ENCODE results near the gene ACTL8.

ACTL8 gene

DNA sequence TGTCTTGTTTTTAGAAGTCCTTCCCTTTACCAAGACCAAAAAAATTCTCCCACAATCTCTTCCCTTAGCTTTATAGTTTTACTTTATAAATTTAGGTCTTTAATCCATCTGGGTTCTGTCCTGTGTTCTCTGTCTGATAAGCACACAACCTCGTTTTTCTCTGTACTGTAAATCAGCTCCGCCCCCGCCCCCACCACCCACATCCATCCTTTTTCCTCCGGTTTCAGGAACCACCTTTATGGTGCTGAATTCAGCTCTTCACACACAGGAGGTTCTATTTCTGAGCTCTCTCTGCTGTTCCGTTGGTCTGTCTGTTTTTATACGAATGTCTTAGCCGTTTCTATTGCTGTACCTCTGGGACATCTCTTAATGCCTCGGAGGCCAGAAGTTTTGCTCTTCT lies 44.5 kb downstream of the ACTL8 start:
- H3K4me1 ChIP-seq (ENCODE audit: control insufficient read depth, insufficient read depth, low read length): no peaks in the 10 kb centered on the region
- H3K27me3 ChIP-seq (ENCODE audit: control insufficient read depth, insufficient read depth, low read length): no peaks in the 10 kb centered on the region

DNA sequence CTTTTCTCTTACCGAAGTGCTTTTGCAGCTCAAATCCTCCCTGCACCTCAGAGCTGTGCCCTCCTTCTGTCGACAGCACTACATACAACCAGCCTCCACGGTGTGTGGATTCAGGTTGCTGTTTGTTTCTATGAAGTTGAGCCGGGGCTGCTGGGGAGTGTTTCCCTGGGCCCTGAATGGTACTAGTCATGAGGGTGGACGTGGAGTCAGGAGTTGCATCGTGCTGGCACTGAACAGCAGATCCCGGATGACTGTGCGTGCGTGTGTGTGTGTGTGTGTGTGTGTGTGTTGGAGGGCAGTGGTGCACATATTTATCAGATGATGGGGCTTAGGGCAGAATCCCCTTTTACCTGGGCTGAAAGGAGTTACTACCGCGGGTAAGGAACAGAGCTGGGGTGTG lies 47.0 kb downstream of the ACTL8 start:
- Histone ChIP-seq H3K36me3 (ENCODE audit: control insufficient read depth, insufficient read depth, low read length) (no peaks in the 10 kb centered on the region), H3K27me3 (ENCODE audit: control insufficient read depth, insufficient read depth, low read length) (no peaks in the 10 kb centered on the region), H3K9ac (ENCODE audit: low read length) (no peak overlapping the region), H3K4me3 (ENCODE audit: low read length) (no peak overlapping the region), H3K27ac (ENCODE audit: low read depth, low read length) (no peak overlapping the region), H3K4me1 (ENCODE audit: control insufficient read depth, insufficient read depth, low read length) (no peaks in the 10 kb centered on the region)

More for the DNA sequence above, 44.5 kb downstream of the ACTL8 start:
- Histone ChIP-seq H3K36me3 (ENCODE audit: control insufficient read depth, insufficient read depth, low read length) (no peaks in the 10 kb centered on the region), H3K9ac (ENCODE audit: low read length) (no peak overlapping the region), H3K27ac (ENCODE audit: low read depth, low read length) (no peak overlapping the region), H3K4me3 (ENCODE audit: low read length) (no peak overlapping the region)

DNA sequence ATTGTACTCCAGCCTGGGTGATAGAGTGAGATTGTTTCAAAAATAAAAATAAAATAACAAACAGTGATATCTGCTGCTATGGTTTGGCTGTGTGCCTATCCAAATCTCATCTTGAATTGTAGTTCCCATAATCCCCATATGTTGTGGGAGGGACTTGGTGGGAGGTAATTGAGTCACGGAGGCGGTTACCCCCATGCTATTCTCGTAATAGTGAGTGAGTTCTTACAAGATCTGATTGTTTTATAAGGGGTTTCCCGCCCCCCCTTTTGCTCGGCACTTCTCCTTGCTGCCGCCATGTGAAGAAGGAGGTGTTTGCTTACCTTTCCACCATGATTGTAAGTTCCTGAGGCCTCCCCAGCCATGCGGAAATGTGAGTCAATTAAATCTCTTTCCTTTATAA lies 47.8 kb downstream of the ACTL8 start:
- no peaks in the 10 kb centered on the region for H3K36me3 ChIP-seq (ENCODE audit: control insufficient read depth, insufficient read depth, low read length)
- H3K27ac ChIP-seq (ENCODE audit: low read depth, low read length): no peak overlapping the region
- H3K4me1 ChIP-seq (ENCODE audit: control insufficient read depth, insufficient read depth, low read length): no peaks in the 10 kb centered on the region
- no peak overlapping the region for H3K9ac ChIP-seq (ENCODE audit: low read length)
- no peaks in the 10 kb centered on the region for H3K27me3 ChIP-seq (ENCODE audit: control insufficient read depth, insufficient read depth, low read length)
- H3K4me3 ChIP-seq (ENCODE audit: low read length): no peak overlapping the region

GRCh38 chr1:17805869-17806684 lies 50.9 kb downstream of the ACTL8 start:
- H3K4me3 ChIP-seq (ENCODE audit: low read length): no peak overlapping the region
- no peaks in the 10 kb centered on the region for H3K27me3 ChIP-seq (ENCODE audit: control insufficient read depth, insufficient read depth, low read length)
- no peaks in the 10 kb centered on the region for H3K4me1 ChIP-seq (ENCODE audit: control insufficient read depth, insufficient read depth, low read length)
- no peaks in the 10 kb centered on the region for H3K36me3 ChIP-seq (ENCODE audit: control insufficient read depth, insufficient read depth, low read length)
- H3K27ac ChIP-seq (ENCODE audit: low read depth, low read length): no peak overlapping the region
- H3K9ac ChIP-seq (ENCODE audit: low read length): no peak overlapping the region

DNA sequence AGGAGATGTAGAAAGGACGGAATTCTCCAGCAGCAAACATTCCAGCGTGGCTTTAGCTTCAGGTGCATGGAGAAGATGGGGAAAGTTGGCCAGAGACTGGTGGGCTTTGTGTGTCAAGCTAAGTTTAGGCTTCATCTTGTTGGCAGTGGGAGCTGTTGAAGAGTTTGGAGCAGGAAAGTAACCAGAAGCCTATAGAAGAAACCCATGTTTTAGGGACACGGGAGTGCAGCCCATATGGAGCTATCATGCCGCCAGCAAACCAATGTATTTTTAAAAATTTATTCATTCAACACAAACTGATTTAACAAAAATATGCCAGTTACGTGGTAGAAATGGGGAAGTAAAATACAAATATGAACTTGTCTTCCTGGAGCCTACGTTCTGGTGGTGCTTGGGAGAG lies 53.7 kb downstream of the ACTL8 start:
- Histone ChIP-seq H3K36me3 (ENCODE audit: control insufficient read depth, insufficient read depth, low read length) (no peaks in the 10 kb centered on the region), H3K27me3 (ENCODE audit: control insufficient read depth, insufficient read depth, low read length) (no peaks in the 10 kb centered on the region), H3K27ac (ENCODE audit: low read depth, low read length) (no peak overlapping the region), H3K4me1 (ENCODE audit: control insufficient read depth, insufficient read depth, low read length) (no peaks in the 10 kb centered on the region), H3K9ac (ENCODE audit: low read length) (no peak overlapping the region), H3K4me3 (ENCODE audit: low read length) (no peak overlapping the region)

DNA sequence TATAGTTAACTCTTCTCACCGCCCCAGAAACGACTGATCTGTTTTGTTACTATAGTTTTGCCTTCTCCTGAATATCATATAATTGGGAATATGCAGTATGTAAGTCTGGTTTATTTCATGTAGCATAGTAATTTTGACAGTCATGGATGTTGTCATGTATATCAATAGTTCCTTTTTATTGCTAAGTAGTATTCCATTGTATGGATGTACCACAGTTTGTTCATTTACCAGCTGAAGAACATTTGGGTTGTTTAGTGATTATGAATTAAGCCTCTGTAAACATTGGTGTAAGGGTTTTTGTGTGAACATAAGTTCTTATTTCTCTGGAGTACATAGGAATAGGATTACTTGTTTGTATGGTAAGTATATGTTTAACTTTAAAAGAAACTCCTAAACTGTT lies 55.5 kb downstream of the ACTL8 start:
- Histone ChIP-seq H3K27me3 (ENCODE audit: control insufficient read depth, insufficient read depth, low read length) (no peaks in the 10 kb centered on the region), H3K4me1 (ENCODE audit: control insufficient read depth, insufficient read depth, low read length) (no peaks in the 10 kb centered on the region), H3K27ac (ENCODE audit: low read depth, low read length) (no peak overlapping the region), H3K9ac (ENCODE audit: low read length) (no peak overlapping the region), H3K4me3 (ENCODE audit: low read length) (no peak overlapping the region), H3K36me3 (ENCODE audit: control insufficient read depth, insufficient read depth, low read length) (no peaks in the 10 kb centered on the region)

GRCh38 chr1:17816511-17816910 lies 61.4 kb downstream of the ACTL8 start:
- H3K4me1 ChIP-seq (ENCODE audit: control insufficient read depth, insufficient read depth, low read length): no peaks in the 10 kb centered on the region
- no peaks in the 10 kb centered on the region for H3K27me3 ChIP-seq (ENCODE audit: control insufficient read depth, insufficient read depth, low read length)
- no peak overlapping the region for H3K4me3 ChIP-seq (ENCODE audit: low read length)
- no peaks in the 10 kb centered on the region for H3K36me3 ChIP-seq (ENCODE audit: control insufficient read depth, insufficient read depth, low read length)
- no peak overlapping the region for H3K27ac ChIP-seq (ENCODE audit: low read depth, low read length)
- H3K9ac ChIP-seq (ENCODE audit: low read length): no peak overlapping the region

GRCh38 chr1:17819129-17819802 lies 64.1 kb downstream of the ACTL8 start:
- no peaks in the 10 kb centered on the region for H3K27me3 ChIP-seq (ENCODE audit: control insufficient read depth, insufficient read depth, low read length)
- no peak overlapping the region for H3K4me3 ChIP-seq (ENCODE audit: low read length)
- no peak overlapping the region for H3K27ac ChIP-seq (ENCODE audit: low read depth, low read length)
- H3K9ac ChIP-seq (ENCODE audit: low read length): no peak overlapping the region
- no peaks in the 10 kb centered on the region for H3K36me3 ChIP-seq (ENCODE audit: control insufficient read depth, insufficient read depth, low read length)
- H3K4me1 ChIP-seq (ENCODE audit: control insufficient read depth, insufficient read depth, low read length): no peaks in the 10 kb centered on the region

- Histone ChIP-seq H3K27me3 (ENCODE audit: control insufficient read depth, insufficient read depth, low read length) (no peaks in the 10 kb centered on the region), H3K4me1 (ENCODE audit: control insufficient read depth, insufficient read depth, low read length) (no peaks in the 10 kb centered on the region), H3K9ac (ENCODE audit: low read length) (no peak overlapping the region), H3K27ac (ENCODE audit: low read depth, low read length) (no peak overlapping the region), H3K4me3 (ENCODE audit: low read length) (no peak overlapping the region), H3K36me3 (ENCODE audit: control insufficient read depth, insufficient read depth, low read length) (no peaks in the 10 kb centered on the region)
Measured at GRCh38 chr1:17820198-17820597, 65.1 kb downstream of the ACTL8 start.

GRCh38 chr1:17822741-17823426 lies 67.8 kb downstream of the ACTL8 start:
- no peaks in the 10 kb centered on the region for H3K36me3 ChIP-seq (ENCODE audit: control insufficient read depth, insufficient read depth, low read length)
- no peaks in the 10 kb centered on the region for H3K27me3 ChIP-seq (ENCODE audit: control insufficient read depth, insufficient read depth, low read length)
- H3K9ac ChIP-seq (ENCODE audit: low read length): no peak overlapping the region
- no peak overlapping the region for H3K27ac ChIP-seq (ENCODE audit: low read depth, low read length)
- H3K4me3 ChIP-seq (ENCODE audit: low read length): no peak overlapping the region
- H3K4me1 ChIP-seq (ENCODE audit: control insufficient read depth, insufficient read depth, low read length): no peaks in the 10 kb centered on the region

GRCh38 chr1:17825273-17826164 lies 70.4 kb downstream of the ACTL8 start:
- Histone ChIP-seq H3K27me3 (ENCODE audit: control insufficient read depth, insufficient read depth, low read length) (no peaks in the 10 kb centered on the region), H3K9ac (ENCODE audit: low read length) (no peak overlapping the region), H3K4me3 (ENCODE audit: low read length) (no peak overlapping the region), H3K27ac (ENCODE audit: low read depth, low read length) (no peak overlapping the region), H3K4me1 (ENCODE audit: control insufficient read depth, insufficient read depth, low read length) (no peaks in the 10 kb centered on the region), H3K36me3 (ENCODE audit: control insufficient read depth, insufficient read depth, low read length) (no peaks in the 10 kb centered on the region)

DNA sequence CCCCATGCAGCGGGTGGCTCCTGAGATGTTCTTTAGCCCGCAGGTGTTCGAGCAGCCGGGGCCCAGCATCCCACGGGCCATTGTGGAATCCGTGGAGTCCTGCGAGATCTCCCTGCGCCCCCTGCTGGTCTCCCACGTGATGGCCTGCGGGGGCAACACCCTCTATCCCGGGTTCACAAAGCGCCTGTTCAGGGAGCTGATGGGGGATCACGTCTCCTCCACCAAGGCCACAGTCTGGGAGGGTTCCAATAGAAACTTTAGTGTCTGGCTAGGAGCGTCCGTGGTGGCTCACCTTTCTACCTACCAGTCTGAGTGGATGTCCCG lies 71.0 kb downstream of the ACTL8 start:
- Histone ChIP-seq H3K4me3 (ENCODE audit: low read length) (no peak overlapping the region), H3K27me3 (ENCODE audit: control insufficient read depth, insufficient read depth, low read length) (no peaks in the 10 kb centered on the region), H3K4me1 (ENCODE audit: control insufficient read depth, insufficient read depth, low read length) (no peaks in the 10 kb centered on the region), H3K9ac (ENCODE audit: low read length) (no peak overlapping the region), H3K36me3 (ENCODE audit: control insufficient read depth, insufficient read depth, low read length) (no peaks in the 10 kb centered on the region), H3K27ac (ENCODE audit: low read depth, low read length) (no peak overlapping the region)

Data from rectal smooth muscle tissue (tissue), 1 donor.